Measurements from ENCODE around the gene TENM4.

TENM4 gene

GRCh38 chr11:79069504-79069903, 371.3 kb downstream of the TENM4 start:
- TF ChIP-seq LEF1 (IDR thresholded peaks at IDR 0.05; ENCODE audit: borderline replicate concordance) (no peak), FOXA1 (IDR thresholded peaks at IDR 0.05) (no peak), BHLHE40 (IDR thresholded peaks at IDR 0.05; ENCODE audit: borderline replicate concordance) (no peak), TARDBP (IDR thresholded peaks at IDR 0.05) (no peak), ELF4 (IDR thresholded peaks at IDR 0.05) (no peak), CTBP1 (IDR thresholded peaks at IDR 0.05; ENCODE audit: borderline replicate concordance) (no peak), PKNOX1 (IDR thresholded peaks at IDR 0.05) (no peak)
- DNase-seq (ENCODE audit: extremely low spot score) = no peak
- ChIA-PET POLR2A (no interaction called here), CTCF (no interaction called here)

GRCh38 chr11:79068356-79068755, 372.5 kb downstream of the TENM4 start:
- no peak for DNase-seq (ENCODE audit: extremely low spot score)
- TF ChIP-seq TARDBP (IDR thresholded peaks at IDR 0.05) (no peak), LEF1 (IDR thresholded peaks at IDR 0.05; ENCODE audit: borderline replicate concordance) (no peak), L3MBTL2 (conservative IDR thresholded peaks at IDR 0.05) (no peak), FOXK2 (IDR thresholded peaks at IDR 0.05) (no peak), SP1 (IDR thresholded peaks at IDR 0.05) (no peak), FOXA1 (IDR thresholded peaks at IDR 0.05) (no peak), ZNF384 (IDR thresholded peaks at IDR 0.05) (no peak), PKNOX1 (IDR thresholded peaks at IDR 0.05) (no peak), NFRKB (IDR thresholded peaks at IDR 0.05) (no peak), BHLHE40 (IDR thresholded peaks at IDR 0.05; ENCODE audit: borderline replicate concordance) (no peak), FOXM1 (IDR thresholded peaks at IDR 0.05; ENCODE audit: borderline replicate concordance) (no peak), CTBP1 (IDR thresholded peaks at IDR 0.05; ENCODE audit: borderline replicate concordance) (no peak), ELF4 (IDR thresholded peaks at IDR 0.05) (no peak), HDGF (IDR thresholded peaks at IDR 0.05; ENCODE audit: borderline replicate concordance) (no peak), SUZ12 (IDR thresholded peaks at IDR 0.05) (no peak), ARNT (IDR thresholded peaks at IDR 0.05) (no peak)
- CTCF ChIA-PET = no interaction called here
- POLR2A ChIA-PET = no interaction called here

- ChIA-PET CTCF (no interaction called here), POLR2A (no interaction called here)
Measured at GRCh38 chr11:79067352-79067679, 373.5 kb downstream of the TENM4 start.

GRCh38 chr11:79066456-79067351, 374.1 kb downstream of the TENM4 start:
- ChIA-PET POLR2A (no interaction called here), CTCF (no interaction called here)
- no peak for DNase-seq (ENCODE audit: extremely low spot score)
- TF ChIP-seq PKNOX1 (IDR thresholded peaks at IDR 0.05) (no peak), CTBP1 (IDR thresholded peaks at IDR 0.05; ENCODE audit: borderline replicate concordance) (no peak), FOXK2 (IDR thresholded peaks at IDR 0.05) (no peak)

More at GRCh38 chr11:79067352-79067679, 373.5 kb downstream of the TENM4 start:
- DNase-seq (ENCODE audit: extremely low spot score) = no peak
- TF ChIP-seq TARDBP (IDR thresholded peaks at IDR 0.05) (no peak), LEF1 (IDR thresholded peaks at IDR 0.05; ENCODE audit: borderline replicate concordance) (no peak), FOXK2 (IDR thresholded peaks at IDR 0.05) (no peak), FOXM1 (IDR thresholded peaks at IDR 0.05; ENCODE audit: borderline replicate concordance) (no peak), SP1 (IDR thresholded peaks at IDR 0.05) (no peak), PKNOX1 (IDR thresholded peaks at IDR 0.05) (no peak), HDGF (IDR thresholded peaks at IDR 0.05; ENCODE audit: borderline replicate concordance) (no peak), BHLHE40 (IDR thresholded peaks at IDR 0.05; ENCODE audit: borderline replicate concordance) (no peak), CTBP1 (IDR thresholded peaks at IDR 0.05; ENCODE audit: borderline replicate concordance) (no peak), FOXA1 (IDR thresholded peaks at IDR 0.05) (no peak)

GRCh38 chr11:79062814-79063762, 377.7 kb downstream of the TENM4 start:
- TF ChIP-seq LEF1 (IDR thresholded peaks at IDR 0.05; ENCODE audit: borderline replicate concordance) = no peak
- TF ChIP-seq ELF4 (IDR thresholded peaks at IDR 0.05) = no peak
- no peak for TF ChIP-seq FOXK2 (IDR thresholded peaks at IDR 0.05)
- no peak for TF ChIP-seq BHLHE40 (IDR thresholded peaks at IDR 0.05; ENCODE audit: borderline replicate concordance)
- TF ChIP-seq CTBP1 (IDR thresholded peaks at IDR 0.05; ENCODE audit: borderline replicate concordance) = no peak
- TF ChIP-seq SUZ12 (IDR thresholded peaks at IDR 0.05) = no peak
- TF ChIP-seq ARNT (IDR thresholded peaks at IDR 0.05) = no peak
- TF ChIP-seq SP1 (IDR thresholded peaks at IDR 0.05) = no peak
- CTCF ChIA-PET = interaction anchor here (0.5 to 0.8 kb wide), 2 partner anchors 23 to 235 kb away, joined by 3 read pairs; no protein-coding TSS in a partner anchor
- peak; percentile 48 for DNase-seq (ENCODE audit: extremely low spot score)
- POLR2A ChIA-PET = no interaction called here

Measured in HEK293T (cell line).